Measurements from ENCODE around the gene S100Z. TPM values are rescaled to one million over a fixed set of nuclear protein-coding genes. Genes with fewer than 3 reads are reported as not detected.

The S100Z gene
- total RNA-seq, 1 experiment from 2014 or later, result not detected

DNA sequence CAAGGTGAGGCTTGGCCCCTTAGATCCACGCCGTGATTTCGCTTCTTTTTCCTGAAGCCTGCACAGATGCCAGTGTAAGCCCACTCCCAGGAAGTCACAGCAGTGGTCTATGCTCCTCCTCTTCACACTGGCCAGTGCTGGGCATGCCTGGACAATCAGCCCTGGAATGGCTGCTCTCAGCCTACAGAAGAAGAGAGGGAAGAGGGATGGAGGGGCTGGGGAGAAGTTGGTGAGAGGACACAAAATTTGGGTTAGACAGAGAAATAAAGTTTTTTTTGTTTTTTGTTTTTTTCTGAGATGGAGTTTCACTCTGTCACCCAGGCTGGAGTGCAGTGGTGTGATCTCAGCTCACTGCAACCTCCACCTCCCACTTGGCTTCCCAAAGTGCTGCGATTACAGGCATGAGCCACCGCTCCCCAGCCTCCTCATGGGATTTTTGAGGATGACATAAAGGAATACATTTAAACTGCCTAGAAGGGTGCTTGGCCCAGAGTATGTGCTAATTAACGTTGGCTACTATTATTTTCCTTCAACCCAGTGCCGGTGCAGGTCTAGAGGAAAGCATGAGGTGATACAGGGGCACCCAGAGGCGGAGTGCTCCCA is 830 bp downstream of the S100Z start (continued):
- no peak for TF ChIP-seq IRF2 (CRISPR knock-in tag; IDR thresholded peaks at IDR 0.05; ENCODE audit: borderline replicate concordance, low read depth)
- TF ChIP-seq ZNF396 (CRISPR knock-in tag; IDR thresholded peaks at IDR 0.05; ENCODE audit: borderline replicate concordance), result no peak

DNA sequence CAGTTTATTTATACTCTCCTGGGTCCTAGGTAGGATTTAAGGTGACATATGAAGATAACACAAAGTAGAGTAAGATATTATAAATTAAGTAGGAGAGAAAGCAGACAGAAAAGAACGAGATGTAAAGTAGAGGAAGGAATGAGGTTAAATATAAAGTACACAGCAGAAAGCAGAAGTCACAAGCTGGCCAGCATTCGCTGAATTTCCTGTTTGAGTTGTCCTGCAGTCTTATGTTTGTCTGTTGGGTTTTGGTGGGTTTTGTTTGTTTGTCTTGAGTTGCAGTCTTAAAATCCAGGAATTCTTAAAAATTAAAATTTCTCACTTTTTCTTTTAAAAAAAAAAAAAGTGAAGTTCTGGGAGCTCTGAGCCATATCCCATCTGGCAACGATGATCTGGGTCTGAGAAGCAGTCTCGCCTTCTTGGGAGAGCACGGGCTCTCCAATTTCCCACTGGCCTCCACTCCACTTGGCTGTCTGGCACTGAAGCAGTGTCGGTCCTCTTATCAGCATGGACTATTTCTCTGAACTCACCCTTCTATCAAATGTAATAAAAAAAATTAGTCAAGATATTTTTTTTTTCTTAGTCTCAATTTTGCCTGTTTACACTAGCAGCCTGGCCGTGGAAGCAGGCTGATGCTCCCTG is 2.0 kb downstream of the S100Z start:
- Mint-ChIP-seq H3K4me1 (peaks cover 11% of the 10 kb centered on the region), H3K9me3 (peaks cover 47% of the 10 kb centered on the region), H3K4me3 (no peak overlapping the region), H3K27ac (no peak overlapping the region), H3K27me3 (ENCODE audit: low read depth) (peaks cover 4% of the 10 kb centered on the region; the same call in 1 of the 2 replicates), H3K36me3 (peaks cover 25% of the 10 kb centered on the region)
- ATAC-seq (no peak), DNase-seq (ENCODE audit: low spot score) (no peak)
- CTCF ChIA-PET, result no interaction called here
- POLR2A ChIA-PET, result no interaction called here
- TF ChIP-seq SMAD3 (CRISPR knock-in tag; IDR thresholded peaks at IDR 0.05; ENCODE audit: borderline replicate concordance), result no peak
- TF ChIP-seq NFE2L1 (CRISPR knock-in tag; IDR thresholded peaks at IDR 0.05), result no peak
- no peak for TF ChIP-seq ZNF425 (CRISPR knock-in tag; conservative IDR thresholded peaks at IDR 0.05)
- no peak for TF ChIP-seq FOXP1 (CRISPR knock-in tag; IDR thresholded peaks at IDR 0.05; ENCODE audit: borderline replicate concordance)
- TF ChIP-seq JAZF1 (CRISPR knock-in tag; IDR thresholded peaks at IDR 0.05), result no peak
- no peak for TF ChIP-seq ZNF281 (CRISPR knock-in tag; IDR thresholded peaks at IDR 0.05)
- TF ChIP-seq, protein P1, sequence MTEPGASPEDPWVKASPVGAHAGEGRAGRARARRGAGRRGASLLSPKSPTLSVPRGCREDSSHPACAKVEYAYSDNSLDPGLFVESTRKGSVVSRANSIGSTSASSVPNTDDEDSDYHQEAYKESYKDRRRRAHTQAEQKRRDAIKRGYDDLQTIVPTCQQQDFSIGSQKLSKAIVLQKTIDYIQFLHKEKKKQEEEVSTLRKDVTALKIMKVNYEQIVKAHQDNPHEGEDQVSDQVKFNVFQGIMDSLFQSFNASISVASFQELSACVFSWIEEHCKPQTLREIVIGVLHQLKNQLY (CRISPR knock-in tag; IDR thresholded peaks at IDR 0.05), result no peak
- TF ChIP-seq IRF2 (CRISPR knock-in tag; IDR thresholded peaks at IDR 0.05; ENCODE audit: borderline replicate concordance, low read depth), result no peak
- no peak for TF ChIP-seq FOXJ3 (CRISPR knock-in tag; IDR thresholded peaks at IDR 0.05; ENCODE audit: borderline replicate concordance)
- no peak for TF ChIP-seq RORB (CRISPR knock-in tag; IDR thresholded peaks at IDR 0.05)
- no peak for TF ChIP-seq GABPB1 (CRISPR knock-in tag; IDR thresholded peaks at IDR 0.05)
- no peak for TF ChIP-seq TEAD4 (CRISPR knock-in tag; IDR thresholded peaks at IDR 0.05)
- no peak for TF ChIP-seq HMGA2 (CRISPR knock-in tag; IDR thresholded peaks at IDR 0.05)
- TF ChIP-seq NFATC4 (CRISPR knock-in tag; IDR thresholded peaks at IDR 0.05), result no peak
- TF ChIP-seq NFYB (CRISPR knock-in tag; conservative IDR thresholded peaks at IDR 0.05; ENCODE audit: low read depth), result no peak
- TF ChIP-seq, protein P2, sequence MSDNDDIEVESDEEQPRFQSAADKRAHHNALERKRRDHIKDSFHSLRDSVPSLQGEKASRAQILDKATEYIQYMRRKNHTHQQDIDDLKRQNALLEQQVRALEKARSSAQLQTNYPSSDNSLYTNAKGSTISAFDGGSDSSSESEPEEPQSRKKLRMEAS (CRISPR knock-in tag; IDR thresholded peaks at IDR 0.05), result no peak
- TF ChIP-seq GTF2I (CRISPR knock-in tag; conservative IDR thresholded peaks at IDR 0.05), result no peak

DNA sequence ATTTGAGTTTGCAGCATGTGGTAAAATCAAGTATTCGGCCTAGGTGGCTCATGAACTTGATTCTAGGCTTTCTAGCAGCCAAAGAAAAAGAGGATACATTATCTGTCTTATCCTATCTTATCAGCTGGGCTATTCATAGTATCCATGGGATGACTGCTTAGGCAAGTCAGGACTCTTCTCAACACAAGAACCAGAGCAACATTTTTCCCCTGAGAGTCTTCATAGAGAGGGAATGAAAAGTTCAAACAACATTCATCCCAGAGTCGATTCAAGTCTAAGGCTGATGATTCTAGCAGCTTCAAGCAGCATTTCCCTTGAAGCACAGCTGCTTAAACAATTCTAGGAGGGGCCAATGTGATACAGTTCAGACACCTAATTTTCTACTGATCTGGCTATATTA is 3.0 kb downstream of the S100Z start:
- POLR2A ChIA-PET, result interaction anchor here (0.6 kb wide), 1 partner anchor 12 kb away, joined by 3 read pairs; no protein-coding TSS in a partner anchor
- ATAC-seq (no peak), DNase-seq (ENCODE audit: low spot score) (no peak)
- H3K36me3 Mint-ChIP-seq, result peaks cover 25% of the 10 kb centered on the region
- H3K4me1 Mint-ChIP-seq, result peaks cover 11% of the 10 kb centered on the region
- peaks cover 4% of the 10 kb centered on the region; the same call in 1 of the 2 replicates for H3K27me3 Mint-ChIP-seq (ENCODE audit: low read depth)
- no peak overlapping the region for H3K4me3 Mint-ChIP-seq
- H3K9me3 Mint-ChIP-seq, result peaks cover 40% of the 10 kb centered on the region
- H3K27ac Mint-ChIP-seq, result no peak overlapping the region
- CTCF ChIA-PET, result no interaction called here
- TF ChIP-seq ZNF416 (CRISPR knock-in tag; IDR thresholded peaks at IDR 0.05) (no peak), TP53 (CRISPR knock-in tag; IDR thresholded peaks at IDR 0.05) (no peak), TCF7 (CRISPR knock-in tag; IDR thresholded peaks at IDR 0.05; ENCODE audit: low read depth) (no peak), TEAD4 (CRISPR knock-in tag; IDR thresholded peaks at IDR 0.05) (no peak), E2F1 (CRISPR knock-in tag; IDR thresholded peaks at IDR 0.05) (no peak), HMGA2 (CRISPR knock-in tag; IDR thresholded peaks at IDR 0.05) (no peak), NFE2L1 (CRISPR knock-in tag; IDR thresholded peaks at IDR 0.05) (no peak), NR1H2 (CRISPR knock-in tag; IDR thresholded peaks at IDR 0.05) (no peak), ETV6 (CRISPR knock-in tag; IDR thresholded peaks at IDR 0.05) (no peak)
- TF ChIP-seq, protein P3, sequence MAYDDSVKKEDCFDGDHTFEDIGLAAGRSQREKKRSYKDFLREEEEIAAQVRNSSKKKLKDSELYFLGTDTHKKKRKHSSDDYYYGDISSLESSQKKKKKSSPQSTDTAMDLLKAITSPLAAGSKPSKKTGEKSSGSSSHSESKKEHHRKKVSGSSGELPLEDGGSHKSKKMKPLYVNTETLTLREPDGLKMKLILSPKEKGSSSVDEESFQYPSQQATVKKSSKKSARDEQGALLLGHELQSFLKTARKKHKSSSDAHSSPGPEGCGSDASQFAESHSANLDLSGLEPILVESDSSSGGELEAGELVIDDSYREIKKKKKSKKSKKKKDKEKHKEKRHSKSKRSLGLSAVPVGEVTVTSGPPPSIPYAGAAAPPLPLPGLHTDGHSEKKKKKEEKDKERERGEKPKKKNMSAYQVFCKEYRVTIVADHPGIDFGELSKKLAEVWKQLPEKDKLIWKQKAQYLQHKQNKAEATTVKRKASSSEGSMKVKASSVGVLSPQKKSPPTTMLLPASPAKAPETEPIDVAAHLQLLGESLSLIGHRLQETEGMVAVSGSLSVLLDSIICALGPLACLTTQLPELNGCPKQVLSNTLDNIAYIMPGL (CRISPR knock-in tag; IDR thresholded peaks at IDR 0.05), result no peak
- TF ChIP-seq, protein P2 (CRISPR knock-in tag; IDR thresholded peaks at IDR 0.05), result no peak
